Activated CD4-positive, alpha-beta memory T cell treated with anti-CD3 and anti-CD28 coated beads, Interleukin-2, amount 10 ng/mL, durations not matched to agents 7 days and 5 days (primary cell): ENCODE data around the gene FILIP1L. TPM values are rescaled to one million over a fixed set of nuclear protein-coding genes. Genes with fewer than 3 reads are reported as not detected.

Source experiments
- CTCF ChIA-PET: fragments of 350-600 bp; sonication (Branson Sonifier 250); formaldehyde crosslinking; loops from one replicate; lab custom pipeline; 2021; ENCODE audit warnings: antibody characterized with exemption, inconsistent platforms; lab: Charles Lee
- POLR2A ChIA-PET: fragments of 350-600 bp; sonication (Branson Sonifier 250); formaldehyde crosslinking; loops from one replicate; lab custom pipeline; 2021; ENCODE audit warnings: antibody characterized with exemption; lab: Charles Lee
- DNase-seq: peaks from one replicate; pipeline ENCODE4 v3.0.0-alpha.2; 2020
- H3K27ac Mint-ChIP-seq: one replicate; pipeline ENCODE4 v1.8.0; 2021; ENCODE audit warnings: mild to moderate bottlenecking, mixed read lengths
- H3K27me3 Mint-ChIP-seq: one replicate; pipeline ENCODE4 v1.8.0; 2021; ENCODE audit warnings: mixed read lengths
- H3K36me3 Mint-ChIP-seq: one replicate; pipeline ENCODE4 v1.8.0; 2021; ENCODE audit warnings: low read depth, mixed read lengths
- H3K4me1 Mint-ChIP-seq: one replicate; pipeline ENCODE4 v1.8.0; 2021; ENCODE audit warnings: mixed read lengths
- H3K4me3 Mint-ChIP-seq: one replicate; pipeline ENCODE4 v1.8.0; 2021; ENCODE audit warnings: mild to moderate bottlenecking, mixed read lengths
- H3K9me3 Mint-ChIP-seq: one replicate; pipeline ENCODE4 v1.8.0; 2021; ENCODE audit warnings: mixed read lengths
- total RNA-seq, 2 experiments: library from RNA; stranded (reverse); gene quantifications; one replicate each; pipeline ENCODE4 v1.2.3, GENCODE V29; 2021

FILIP1L gene
- total RNA-seq, 2 experiments from 2014 or later, result 1.9 to 2.0 TPM

DNA sequence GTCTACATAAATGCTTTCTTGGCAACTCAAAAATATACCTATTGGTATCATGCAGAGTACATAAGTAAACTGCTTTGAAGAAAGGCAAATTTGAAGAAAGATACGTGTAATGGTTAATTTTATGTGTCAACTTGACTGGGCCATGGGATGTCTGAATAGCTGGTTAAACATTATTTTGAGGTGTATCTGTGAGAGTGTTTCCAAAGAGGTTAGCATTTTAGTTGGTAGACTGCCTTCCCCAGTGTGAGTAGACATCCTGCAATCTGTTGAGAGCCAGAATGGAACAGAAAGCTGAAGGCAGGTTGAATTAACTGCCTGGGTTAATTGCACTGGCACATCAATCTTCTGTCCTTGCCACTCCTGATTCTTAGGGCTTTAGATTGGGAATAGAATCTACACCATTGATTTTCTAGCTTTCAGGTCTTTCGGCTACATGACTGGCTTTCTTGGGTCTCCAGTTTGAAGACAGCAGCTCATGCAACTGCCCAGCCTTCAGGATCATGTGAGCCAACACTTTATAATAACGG is 198.3 kb downstream of the FILIP1L start:
- CTCF ChIA-PET, result no interaction called here
- Mint-ChIP-seq H3K27ac (no peak overlapping the region), H3K4me1 (peaks cover 5% of the 10 kb centered on the region), H3K9me3 (no peaks in the 10 kb centered on the region), H3K36me3 (no peaks in the 10 kb centered on the region), H3K4me3 (no peak overlapping the region), H3K27me3 (no peaks in the 10 kb centered on the region)
- POLR2A ChIA-PET, result no interaction called here
- DNase-seq, result no peak

DNA sequence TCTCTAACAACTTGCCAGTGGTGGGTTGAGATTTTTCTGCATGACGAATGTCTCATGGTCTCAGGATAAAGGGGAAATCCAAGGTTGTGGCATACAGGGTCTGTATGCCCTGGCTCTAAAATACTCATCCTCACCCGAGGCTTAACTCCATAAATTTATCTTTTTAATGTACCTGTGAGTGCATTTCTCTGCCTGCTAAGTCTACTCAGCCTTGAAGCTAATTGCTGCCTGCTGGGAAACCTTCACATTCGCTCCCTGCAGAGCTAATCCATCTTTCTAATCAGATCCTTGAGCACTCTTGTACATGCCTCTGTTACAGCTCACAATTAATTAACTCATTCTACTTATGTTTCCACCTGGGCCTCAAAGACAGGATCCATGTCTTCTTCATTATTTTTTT is 202.9 kb downstream of the FILIP1L start:
- Mint-ChIP-seq H3K27me3 (no peaks in the 10 kb centered on the region), H3K27ac (no peak overlapping the region), H3K4me3 (no peak overlapping the region), H3K36me3 (no peaks in the 10 kb centered on the region), H3K4me1 (no peaks in the 10 kb centered on the region), H3K9me3 (no peaks in the 10 kb centered on the region)
- no peak for DNase-seq
- CTCF ChIA-PET, result no interaction called here
- POLR2A ChIA-PET, result no interaction called here

DNA sequence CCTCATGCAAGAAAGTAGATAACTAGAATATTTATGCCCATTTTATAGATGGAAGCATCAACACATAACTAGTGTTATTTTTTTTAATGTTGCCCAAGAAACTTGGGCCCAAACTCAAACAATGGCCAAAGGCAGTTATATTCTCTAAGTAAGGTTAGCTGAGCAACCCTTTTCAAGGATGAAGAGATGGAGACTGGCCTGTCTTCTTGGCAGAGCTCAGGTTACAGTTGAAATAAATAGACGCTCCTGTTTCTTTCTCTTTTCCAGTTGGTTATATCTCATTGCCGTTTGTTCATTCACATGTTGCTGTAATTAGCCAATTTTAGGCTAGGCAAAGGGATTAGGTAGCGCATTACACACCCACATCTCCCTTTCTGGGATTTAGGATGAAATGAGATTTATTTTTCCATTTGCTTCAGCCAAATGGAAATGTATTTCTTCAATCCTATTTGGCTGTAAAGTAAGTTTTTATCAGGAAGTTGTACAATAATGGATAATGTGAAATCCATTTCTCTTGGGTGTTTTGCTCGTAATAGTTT is 203.5 kb downstream of the FILIP1L start:
- no peak for DNase-seq
- no peaks in the 10 kb centered on the region for H3K36me3 Mint-ChIP-seq
- no peaks in the 10 kb centered on the region for H3K27me3 Mint-ChIP-seq
- ChIA-PET CTCF (no interaction called here), POLR2A (no interaction called here)
- no peak overlapping the region for H3K4me3 Mint-ChIP-seq
- no peaks in the 10 kb centered on the region for H3K9me3 Mint-ChIP-seq
- no peak overlapping the region for H3K27ac Mint-ChIP-seq
- no peaks in the 10 kb centered on the region for H3K4me1 Mint-ChIP-seq

DNA sequence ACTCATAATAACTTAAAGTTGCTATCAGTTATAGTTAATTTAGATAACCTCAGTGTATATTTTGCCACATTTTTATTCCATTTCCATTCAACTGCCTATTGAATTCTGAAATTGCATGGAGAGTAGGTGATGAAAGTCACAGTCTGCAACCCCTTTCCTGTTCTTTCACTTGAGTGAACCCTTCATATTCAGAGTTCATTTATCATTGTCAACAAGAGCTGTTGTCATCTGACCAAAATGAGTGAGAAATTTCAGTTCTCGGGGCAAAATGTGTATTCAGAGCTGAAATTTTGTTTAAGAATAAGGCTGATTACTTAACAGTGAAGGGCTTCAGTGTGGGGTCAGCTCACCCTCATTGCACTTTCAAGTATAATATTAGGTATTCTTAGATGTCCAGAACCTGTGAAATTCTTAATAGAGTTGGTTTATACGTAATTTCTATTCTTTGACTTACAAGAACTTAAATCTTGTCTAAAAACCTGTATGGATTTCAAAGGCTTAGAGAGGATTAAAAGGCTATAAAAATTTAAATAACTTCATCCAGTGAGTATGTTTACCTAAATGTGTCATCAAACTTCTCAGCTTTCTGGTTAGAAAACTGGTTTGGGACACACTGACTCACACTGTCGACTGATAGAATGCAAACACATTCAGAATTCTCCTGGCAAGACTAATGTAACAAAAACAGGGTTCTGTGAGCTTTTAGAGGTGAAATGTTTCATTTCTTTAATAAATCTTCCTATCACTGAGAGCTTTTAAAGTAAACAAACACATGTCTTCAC is 204.4 kb downstream of the FILIP1L start:
- no peak overlapping the region for H3K27ac Mint-ChIP-seq
- POLR2A ChIA-PET, result no interaction called here

DNA sequence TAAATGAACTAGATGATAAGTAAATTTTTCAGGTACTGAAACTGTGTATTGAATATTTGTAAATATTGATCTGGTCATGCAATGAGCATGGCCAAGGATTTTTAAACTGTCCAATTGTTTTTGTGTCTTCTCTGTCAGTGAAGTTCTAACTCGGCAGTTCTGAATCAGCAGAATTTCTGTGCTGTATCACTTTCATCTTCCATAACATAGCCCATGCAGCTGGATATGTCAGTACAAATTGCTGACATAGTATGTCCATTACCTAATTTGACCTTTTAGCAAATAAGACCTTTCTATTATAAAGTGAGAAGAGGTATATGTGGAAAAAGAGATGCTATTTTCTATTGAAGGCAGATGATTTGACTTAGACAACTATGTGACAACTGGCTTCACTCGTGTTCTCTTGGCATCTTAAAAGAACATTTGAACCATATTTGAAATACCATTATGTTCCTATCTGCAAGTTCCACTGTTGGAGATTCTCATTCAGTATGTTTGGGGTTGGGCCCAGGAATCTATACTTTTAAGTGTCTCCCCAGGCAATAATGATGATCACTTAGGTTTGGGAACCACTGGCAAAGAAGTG is 206.2 kb downstream of the FILIP1L start:
- no peak for DNase-seq
- Mint-ChIP-seq H3K4me3 (no peak overlapping the region), H3K27ac (no peak overlapping the region), H3K9me3 (no peaks in the 10 kb centered on the region), H3K27me3 (no peaks in the 10 kb centered on the region), H3K4me1 (peaks cover 4% of the 10 kb centered on the region), H3K36me3 (no peaks in the 10 kb centered on the region)
- POLR2A ChIA-PET, result no interaction called here
- CTCF ChIA-PET, result no interaction called here

More for the DNA sequence above, 204.4 kb downstream of the FILIP1L start:
- H3K9me3 Mint-ChIP-seq, result no peaks in the 10 kb centered on the region
- H3K4me1 Mint-ChIP-seq, result no peaks in the 10 kb centered on the region
- no peaks in the 10 kb centered on the region for H3K27me3 Mint-ChIP-seq
- no peak overlapping the region for H3K4me3 Mint-ChIP-seq
- DNase-seq, result no peak
- CTCF ChIA-PET, result no interaction called here
- no peaks in the 10 kb centered on the region for H3K36me3 Mint-ChIP-seq

DNA sequence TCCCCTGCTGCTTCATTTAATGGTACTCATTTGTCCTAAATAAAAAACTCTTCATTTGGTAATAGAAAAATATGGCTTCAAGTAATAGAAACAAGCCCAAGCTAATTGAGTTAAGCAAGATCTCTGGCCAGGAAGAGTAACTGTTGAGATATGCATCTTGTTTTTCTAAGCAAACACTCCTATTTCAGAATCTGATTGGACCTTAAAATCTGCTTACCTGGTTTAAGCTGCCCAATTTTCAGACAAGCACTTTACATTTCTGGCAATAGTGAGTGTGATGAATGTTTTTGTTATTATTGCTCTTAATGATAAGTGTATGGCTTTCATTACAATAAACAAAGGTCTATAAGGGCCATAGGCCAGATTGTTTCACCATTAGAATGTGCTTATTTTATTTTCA is 210.4 kb downstream of the FILIP1L start:
- peaks cover 9% of the 10 kb centered on the region for H3K4me1 Mint-ChIP-seq
- H3K27ac Mint-ChIP-seq, result no peak overlapping the region
- no peaks in the 10 kb centered on the region for H3K36me3 Mint-ChIP-seq
- POLR2A ChIA-PET, result no interaction called here
- no peaks in the 10 kb centered on the region for H3K27me3 Mint-ChIP-seq
- no peak overlapping the region for H3K4me3 Mint-ChIP-seq
- DNase-seq, result no peak
- CTCF ChIA-PET, result no interaction called here
- H3K9me3 Mint-ChIP-seq, result no peaks in the 10 kb centered on the region

DNA sequence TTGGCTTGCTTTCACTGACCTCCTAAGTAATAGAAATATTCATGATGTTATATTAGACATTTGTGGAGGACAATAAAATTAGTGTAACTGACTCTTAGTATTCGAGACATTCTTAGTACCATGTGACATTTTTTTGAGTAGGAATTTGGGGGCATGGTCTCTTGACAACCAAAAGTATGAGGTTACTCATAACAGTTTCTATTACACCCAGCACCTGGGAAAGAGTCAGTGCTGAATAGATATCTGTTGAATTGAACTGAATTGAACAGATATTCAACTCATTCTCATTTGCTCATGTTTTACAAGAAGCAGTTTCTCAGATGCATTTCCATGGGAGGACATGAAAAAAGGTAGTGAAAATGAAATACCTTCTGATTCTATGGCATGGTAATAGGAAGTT is 212.2 kb downstream of the FILIP1L start:
- H3K9me3 Mint-ChIP-seq, result no peaks in the 10 kb centered on the region
- H3K27ac Mint-ChIP-seq, result no peak overlapping the region
- no peaks in the 10 kb centered on the region for H3K36me3 Mint-ChIP-seq
- H3K4me1 Mint-ChIP-seq, result peaks cover 9% of the 10 kb centered on the region
- ChIA-PET POLR2A (no interaction called here), CTCF (no interaction called here)
- no peaks in the 10 kb centered on the region for H3K27me3 Mint-ChIP-seq
- H3K4me3 Mint-ChIP-seq, result no peak overlapping the region
- DNase-seq, result no peak

DNA sequence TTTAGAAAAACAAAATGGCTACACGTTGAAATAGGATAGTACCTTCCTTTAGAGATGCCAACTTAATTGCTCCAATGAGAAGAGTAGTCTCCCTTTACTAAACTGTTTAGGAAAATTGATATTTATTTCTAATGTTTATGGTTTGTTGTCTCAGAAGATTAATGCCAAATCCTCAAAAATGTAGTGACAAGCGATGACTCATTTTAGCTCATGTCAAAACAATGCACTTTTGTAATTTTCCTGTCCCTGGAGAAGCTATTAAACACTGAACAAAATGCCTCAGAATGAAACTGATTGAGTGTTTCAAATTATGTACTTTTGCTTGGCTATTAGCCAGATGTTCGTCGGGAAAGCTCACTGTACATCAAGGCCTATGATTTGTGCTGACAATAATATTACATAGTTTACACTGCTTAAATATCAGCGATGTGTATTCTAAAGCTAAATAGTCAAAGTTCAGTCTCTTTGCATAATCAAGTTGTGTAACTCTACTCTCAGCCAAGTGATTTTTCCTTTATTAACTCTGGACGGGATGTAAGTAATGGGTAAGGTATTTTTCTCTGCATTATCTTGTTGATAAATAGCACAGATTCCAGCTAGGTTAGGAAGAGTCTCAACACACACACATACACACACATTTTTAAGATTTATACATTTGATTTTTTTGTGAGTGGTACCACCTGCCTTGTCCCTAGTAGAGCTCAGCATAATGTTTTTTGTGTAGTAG is 212.9 kb downstream of the FILIP1L start:
- CTCF ChIA-PET, result no interaction called here
- H3K4me1 Mint-ChIP-seq, result peaks cover 9% of the 10 kb centered on the region

DNA sequence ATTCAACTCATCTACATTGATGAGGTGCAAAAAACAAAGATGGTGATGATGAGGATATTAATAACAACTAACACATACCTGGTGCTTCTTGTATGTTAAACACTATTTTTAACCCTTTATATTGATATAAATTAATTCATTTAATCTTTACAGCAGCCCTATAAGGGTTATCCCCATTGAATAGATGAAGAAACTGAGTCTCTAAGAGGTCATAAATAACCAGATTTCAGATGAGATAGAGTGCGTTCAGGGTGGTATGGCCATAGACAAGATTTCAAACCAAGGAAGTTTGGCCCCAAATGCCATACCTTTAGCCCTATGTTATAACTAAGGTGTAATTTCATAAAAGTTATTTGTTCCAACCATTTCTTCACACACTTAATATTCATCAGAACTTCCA is 214.1 kb downstream of the FILIP1L start:
- Mint-ChIP-seq H3K27me3 (no peaks in the 10 kb centered on the region), H3K9me3 (no peaks in the 10 kb centered on the region), H3K4me3 (no peak overlapping the region), H3K4me1 (peaks cover 10% of the 10 kb centered on the region), H3K36me3 (no peaks in the 10 kb centered on the region), H3K27ac (no peak overlapping the region)
- POLR2A ChIA-PET, result no interaction called here
- CTCF ChIA-PET, result interaction anchor here (0.9 kb wide), 1 partner anchor 68 kb away, joined by 4 read pairs; no protein-coding TSS in a partner anchor
- DNase-seq, result no peak

More for the DNA sequence above, 212.9 kb downstream of the FILIP1L start:
- no peak for DNase-seq
- POLR2A ChIA-PET, result no interaction called here
- H3K27me3 Mint-ChIP-seq, result no peaks in the 10 kb centered on the region
- no peak overlapping the region for H3K27ac Mint-ChIP-seq
- H3K36me3 Mint-ChIP-seq, result no peaks in the 10 kb centered on the region
- no peak overlapping the region for H3K4me3 Mint-ChIP-seq
- H3K9me3 Mint-ChIP-seq, result no peaks in the 10 kb centered on the region

DNA sequence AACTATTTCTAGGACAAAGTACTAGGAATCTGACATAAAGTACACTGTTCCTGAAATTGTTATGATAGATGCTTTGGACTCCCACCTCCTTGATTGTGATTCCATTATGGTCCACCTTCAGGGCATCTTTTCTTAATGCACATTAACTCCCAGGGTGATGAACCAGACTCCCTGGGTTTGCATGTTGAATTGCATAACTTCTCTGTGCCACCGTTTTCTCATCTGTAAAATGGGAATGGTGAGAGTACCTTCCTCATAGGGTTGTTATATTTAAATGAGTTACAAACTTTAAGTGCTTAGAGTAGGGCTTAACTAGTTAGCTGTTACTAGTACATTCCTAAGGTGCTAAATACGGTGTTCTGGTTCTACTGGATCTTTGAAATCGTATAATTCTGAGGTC is 214.7 kb downstream of the FILIP1L start:
- Mint-ChIP-seq H3K4me3 (no peak overlapping the region), H3K27me3 (no peaks in the 10 kb centered on the region), H3K4me1 (peaks cover 10% of the 10 kb centered on the region), H3K27ac (no peak overlapping the region), H3K36me3 (no peaks in the 10 kb centered on the region), H3K9me3 (no peaks in the 10 kb centered on the region)
- POLR2A ChIA-PET, result no interaction called here
- CTCF ChIA-PET, result no interaction called here
- no peak for DNase-seq

DNA sequence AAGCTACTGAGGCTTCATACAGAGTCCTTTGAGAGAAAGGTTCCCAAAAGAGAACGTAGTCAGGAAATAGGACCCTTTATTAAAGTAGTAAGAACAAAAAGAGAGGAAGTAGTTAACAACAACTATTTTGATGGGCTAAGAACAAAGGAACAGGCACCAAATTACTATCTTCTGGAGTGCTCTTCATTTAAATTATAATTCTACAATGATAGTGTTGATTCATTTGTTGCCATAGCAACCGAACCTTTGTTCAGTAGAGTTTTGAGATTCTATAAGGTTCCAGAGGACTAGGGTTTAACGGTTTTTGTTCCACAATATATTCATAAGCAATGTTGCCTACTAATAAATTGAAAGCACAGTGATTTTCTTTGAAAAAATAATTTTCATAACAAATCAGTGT is 217.8 kb downstream of the FILIP1L start:
- Mint-ChIP-seq H3K9me3 (no peaks in the 10 kb centered on the region), H3K36me3 (no peaks in the 10 kb centered on the region), H3K4me1 (peaks cover 5% of the 10 kb centered on the region), H3K27ac (no peak overlapping the region), H3K4me3 (no peak overlapping the region), H3K27me3 (no peaks in the 10 kb centered on the region)
- DNase-seq, result no peak
- ChIA-PET POLR2A (no interaction called here), CTCF (no interaction called here)

DNA sequence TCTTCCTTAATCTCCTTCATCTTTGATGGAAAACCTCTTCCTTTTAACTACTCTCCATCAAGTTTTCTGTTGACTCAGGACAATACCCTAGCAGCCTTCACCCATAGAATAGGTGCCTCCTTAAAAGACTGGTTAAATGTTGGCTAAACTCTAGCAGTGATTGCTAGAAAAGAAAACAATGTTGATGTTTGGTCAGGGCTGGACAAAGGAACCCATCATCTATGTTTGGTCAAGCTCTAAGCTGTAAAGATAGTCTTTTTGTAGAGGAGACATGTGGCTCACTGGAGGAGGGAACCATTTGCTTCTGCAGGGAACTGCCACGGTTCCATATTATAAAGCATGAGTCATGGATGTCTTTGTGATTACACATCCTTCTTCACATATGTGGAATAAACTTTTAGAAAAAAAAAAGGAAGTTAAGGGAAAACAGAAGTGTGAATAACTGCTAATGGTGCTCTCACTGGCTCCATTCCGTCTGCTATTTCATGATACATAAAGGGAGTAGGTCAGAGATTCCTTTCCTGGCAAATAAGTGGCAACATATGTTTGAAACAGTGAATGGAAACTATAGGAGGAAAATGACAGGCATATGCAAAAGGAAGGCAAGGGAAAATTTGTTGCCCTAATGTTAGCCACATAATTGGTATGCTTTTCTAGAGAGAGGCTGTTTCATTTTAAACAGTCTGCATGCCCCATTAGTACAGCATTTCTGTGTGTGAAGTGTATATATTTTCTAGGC is 218.4 kb downstream of the FILIP1L start:
- POLR2A ChIA-PET, result interaction anchor here (1.2 kb wide), 1 partner anchor 27 kb away, joined by 3 read pairs; no protein-coding TSS in a partner anchor
- H3K36me3 Mint-ChIP-seq, result no peaks in the 10 kb centered on the region
- no peaks in the 10 kb centered on the region for H3K27me3 Mint-ChIP-seq
- H3K9me3 Mint-ChIP-seq, result no peaks in the 10 kb centered on the region
- no peak for DNase-seq
- no peak overlapping the region for H3K27ac Mint-ChIP-seq
- no peak overlapping the region for H3K4me3 Mint-ChIP-seq
- CTCF ChIA-PET, result no interaction called here
- H3K4me1 Mint-ChIP-seq, result peaks cover 2% of the 10 kb centered on the region
